Mammary epithelial cell (primary cell): ENCODE data around the gene PLET1.

Experiments
- EZH2 ChIP-seq: IDR thresholded peaks from 2 replicates; pipeline ENCODE4 v1.6.1; 2012; ENCODE audit warnings: low read length, inconsistent platforms, borderline replicate concordance
- TF ChIP-seq, protein P1 (sequence below), 2 donors: IDR thresholded peaks in 1 of 2; conservative IDR thresholded peaks in 1 of 2; 2 replicates each; pipeline ENCODE4 v1.5.1; 2011 to 2012; ENCODE audit warnings: inconsistent platforms in 2 of 2, low read length in 2 of 2, mild to moderate bottlenecking in 2 of 2, control low read depth in 1 of 2, low read depth in 1 of 2; ENCODE audit not compliant: insufficient read depth in 1 of 2; ENCODE audit errors: extremely low read depth in 1 of 2

DNA sequence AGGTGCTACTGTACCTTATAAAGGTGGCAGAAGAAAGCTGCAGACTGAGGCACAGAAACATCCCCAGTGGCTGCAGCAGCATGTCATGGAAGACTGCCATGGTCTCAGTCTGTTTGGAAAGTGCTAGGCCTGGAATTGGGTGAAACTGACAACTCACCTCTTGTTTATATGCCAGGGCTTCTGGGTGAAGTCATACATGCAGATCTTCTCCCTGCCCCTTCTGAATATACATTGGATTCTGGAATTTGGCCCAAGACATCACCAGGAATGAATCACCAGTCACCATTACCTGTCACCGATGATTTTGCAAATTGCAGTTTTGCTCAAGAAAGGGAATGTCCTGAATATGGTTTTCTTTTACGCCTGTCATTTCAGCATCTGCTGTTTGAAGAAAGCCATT lies at the start of gene PLET1:
- TF ChIP-seq, protein P1, sequence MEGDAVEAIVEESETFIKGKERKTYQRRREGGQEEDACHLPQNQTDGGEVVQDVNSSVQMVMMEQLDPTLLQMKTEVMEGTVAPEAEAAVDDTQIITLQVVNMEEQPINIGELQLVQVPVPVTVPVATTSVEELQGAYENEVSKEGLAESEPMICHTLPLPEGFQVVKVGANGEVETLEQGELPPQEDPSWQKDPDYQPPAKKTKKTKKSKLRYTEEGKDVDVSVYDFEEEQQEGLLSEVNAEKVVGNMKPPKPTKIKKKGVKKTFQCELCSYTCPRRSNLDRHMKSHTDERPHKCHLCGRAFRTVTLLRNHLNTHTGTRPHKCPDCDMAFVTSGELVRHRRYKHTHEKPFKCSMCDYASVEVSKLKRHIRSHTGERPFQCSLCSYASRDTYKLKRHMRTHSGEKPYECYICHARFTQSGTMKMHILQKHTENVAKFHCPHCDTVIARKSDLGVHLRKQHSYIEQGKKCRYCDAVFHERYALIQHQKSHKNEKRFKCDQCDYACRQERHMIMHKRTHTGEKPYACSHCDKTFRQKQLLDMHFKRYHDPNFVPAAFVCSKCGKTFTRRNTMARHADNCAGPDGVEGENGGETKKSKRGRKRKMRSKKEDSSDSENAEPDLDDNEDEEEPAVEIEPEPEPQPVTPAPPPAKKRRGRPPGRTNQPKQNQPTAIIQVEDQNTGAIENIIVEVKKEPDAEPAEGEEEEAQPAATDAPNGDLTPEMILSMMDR (conservative IDR thresholded peaks at IDR 0.05 in 1 of 2, IDR thresholded peaks at IDR 0.05 in 1 of 2; ENCODE audit: extremely low read depth in 1 of 2, insufficient read depth in 1 of 2, low read depth in 1 of 2, low read length in 2 of 2), result no peak
- no peak for TF ChIP-seq EZH2
